ENCODE data around the gene TTLL11.
"Not testable (repeated sequence)": the region's sequence is repeated elsewhere in the genome, so short reads cannot be mapped to it uniquely, and the experiment has no call there.

Gene TTLL11

GRCh38 chr9:121814594-121814993 lies 278.5 kb downstream of the TTLL11 start:
- no peak for DNase-seq (ENCODE audit: low spot score)

GRCh38 chr9:121813519-121814210 lies 279.4 kb downstream of the TTLL11 start:
- DNase-seq (ENCODE audit: low spot score): no peak

- no peak for DNase-seq (ENCODE audit: low spot score)
Measured at GRCh38 chr9:121812159-121812735, 280.9 kb downstream of the TTLL11 start.

GRCh38 chr9:121811751-121812150 lies 281.4 kb downstream of the TTLL11 start:
- no peak for DNase-seq (ENCODE audit: low spot score)

- DNase-seq (ENCODE audit: low spot score): no peak
Measured at GRCh38 chr9:121811140-121811539, 282.0 kb downstream of the TTLL11 start.

GRCh38 chr9:121810489-121810888 lies 282.6 kb downstream of the TTLL11 start:
- DNase-seq (ENCODE audit: low spot score): no peak

GRCh38 chr9:121809356-121810050 lies 283.6 kb downstream of the TTLL11 start:
- DNase-seq (ENCODE audit: low spot score): no peak

- DNase-seq (ENCODE audit: low spot score): no peak
Measured at GRCh38 chr9:121808781-121809180, 284.3 kb downstream of the TTLL11 start.

GRCh38 chr9:121807823-121808278 lies 285.3 kb downstream of the TTLL11 start:
- no peak for DNase-seq (ENCODE audit: low spot score)

GRCh38 chr9:121807069-121807822 lies 285.9 kb downstream of the TTLL11 start:
- DNase-seq (ENCODE audit: low spot score): no peak

- no peak for DNase-seq (ENCODE audit: low spot score)
Measured at GRCh38 chr9:121802753-121803152, 290.4 kb downstream of the TTLL11 start.

GRCh38 chr9:121801579-121801978 lies 291.5 kb downstream of the TTLL11 start:
- no peak for DNase-seq (ENCODE audit: low spot score)

- no peak for DNase-seq (ENCODE audit: low spot score)
Measured at GRCh38 chr9:121800376-121800775, 292.7 kb downstream of the TTLL11 start.

GRCh38 chr9:121798941-121799340 lies 294.2 kb downstream of the TTLL11 start:
- no peak for DNase-seq (ENCODE audit: low spot score)

GRCh38 chr9:121797081-121797480 lies 296.0 kb downstream of the TTLL11 start:
- DNase-seq (ENCODE audit: low spot score): no peak

GRCh38 chr9:121794334-121794733 lies 298.8 kb downstream of the TTLL11 start:
- DNase-seq (ENCODE audit: low spot score): not testable (repeated sequence)

GRCh38 chr9:121792476-121792875 lies 300.6 kb downstream of the TTLL11 start:
- DNase-seq (ENCODE audit: low spot score): not testable (repeated sequence)

- no peak for DNase-seq (ENCODE audit: low spot score)
Measured at GRCh38 chr9:121790841-121791240, 302.3 kb downstream of the TTLL11 start.

- no peak for DNase-seq (ENCODE audit: low spot score)
Measured at GRCh38 chr9:121788686-121789366, 304.3 kb downstream of the TTLL11 start.

- DNase-seq (ENCODE audit: low spot score): no peak
Measured at GRCh38 chr9:121786998-121787422, 306.1 kb downstream of the TTLL11 start.

- DNase-seq (ENCODE audit: low spot score): no peak
Measured at GRCh38 chr9:121786543-121786948, 306.6 kb downstream of the TTLL11 start.

Data from kidney capillary endothelial cell (primary cell).